ENCODE results near the gene ATP6V0A1. TPM values are rescaled to one million over a fixed set of nuclear protein-coding genes. Genes with fewer than 3 reads are reported as not detected.

ATP6V0A1 gene
- total RNA-seq, 1 experiment from 2014 or later: 55.2 TPM

- H3K27me3 Mint-ChIP-seq (ENCODE audit: low read depth): no peaks in the 10 kb centered on the region
- H3K27ac Mint-ChIP-seq: no peak overlapping the region; the same call in 1 of the 2 replicates
- ChIA-PET POLR2A (no interaction called here), CTCF (interaction anchor here (1.3 to 1.6 kb wide), 2 partner anchors 14 to 15 kb away, joined by 4 to 7 read pairs; no protein-coding TSS in a partner anchor)
- H3K36me3 Mint-ChIP-seq: peaks cover 7% of the 10 kb centered on the region
- H3K4me3 Mint-ChIP-seq: peak overlapping the region; percentile 88
- H3K4me1 Mint-ChIP-seq: peaks cover 22% of the 10 kb centered on the region
- ATAC-seq (no peak), DNase-seq (ENCODE audit: low spot score) (no peak)
- TF ChIP-seq ZNF121 (CRISPR knock-in tag; IDR thresholded peaks at IDR 0.05) (no peak), CBFB (CRISPR knock-in tag; IDR thresholded peaks at IDR 0.05; ENCODE audit: low read depth) (no peak), PRRX2 (CRISPR knock-in tag; IDR thresholded peaks at IDR 0.05) (no peak), USF1 (CRISPR knock-in tag; IDR thresholded peaks at IDR 0.05) (no peak), TEAD4 (CRISPR knock-in tag; IDR thresholded peaks at IDR 0.05) (no peak), ESRRA (CRISPR knock-in tag; IDR thresholded peaks at IDR 0.05; ENCODE audit: borderline replicate concordance) (no peak), TP53 (CRISPR knock-in tag; IDR thresholded peaks at IDR 0.05) (no peak), ZNF263 (CRISPR knock-in tag; IDR thresholded peaks at IDR 0.05; ENCODE audit: low read depth) (no peak), CREB1 (CRISPR knock-in tag; IDR thresholded peaks at IDR 0.05) (no peak), ZBTB21 (CRISPR knock-in tag; IDR thresholded peaks at IDR 0.05; ENCODE audit: borderline replicate concordance) (no peak), OVOL2 (CRISPR knock-in tag; IDR thresholded peaks at IDR 0.05; ENCODE audit: borderline replicate concordance) (no peak), ZNF219 (CRISPR knock-in tag; IDR thresholded peaks at IDR 0.05; ENCODE audit: borderline replicate concordance) (no peak), E2F5 (CRISPR knock-in tag; IDR thresholded peaks at IDR 0.05) (no peak), ZMAT4 (CRISPR knock-in tag; IDR thresholded peaks at IDR 0.05) (no peak), MLX (CRISPR knock-in tag; IDR thresholded peaks at IDR 0.05) (no peak)
- H3K9me3 Mint-ChIP-seq: no peaks in the 10 kb centered on the region
These were observed 105.3 kb downstream of the ATP6V0A1 start for GRCh38 chr17:42563950-42564349.

GRCh38 chr17:42564815-42565522, 106.3 kb downstream of the ATP6V0A1 start:
- H3K36me3 Mint-ChIP-seq: peaks cover 17% of the 10 kb centered on the region
- H3K27me3 Mint-ChIP-seq (ENCODE audit: low read depth): no peaks in the 10 kb centered on the region
- ChIA-PET CTCF (interaction anchor here (1.3 kb wide), 1 partner anchor 13 kb away, joined by 7 read pairs; no protein-coding TSS in a partner anchor), POLR2A (no interaction called here)
- no peak overlapping the region for H3K27ac Mint-ChIP-seq
- TF ChIP-seq FOXK1 (CRISPR knock-in tag; IDR thresholded peaks at IDR 0.05): no peak
- TF ChIP-seq TCF7 (CRISPR knock-in tag; IDR thresholded peaks at IDR 0.05; ENCODE audit: low read depth): no peak
- TF ChIP-seq GABPB1 (CRISPR knock-in tag; IDR thresholded peaks at IDR 0.05): 0 out of 2 replicates have a peak, but pooled peaks have one; percentile 26
- ATAC-seq: no peak
- no peaks in the 10 kb centered on the region for H3K9me3 Mint-ChIP-seq
- H3K4me1 Mint-ChIP-seq: peaks cover 22% of the 10 kb centered on the region
- H3K4me3 Mint-ChIP-seq: no peak overlapping the region
- DNase-seq (ENCODE audit: low spot score): no peak

- peaks cover 22% of the 10 kb centered on the region for H3K4me1 Mint-ChIP-seq
- no peaks in the 10 kb centered on the region for H3K9me3 Mint-ChIP-seq
- ChIA-PET POLR2A (interaction anchor here (0.6 kb wide), 1 partner anchor 83 kb away, joined by 3 read pairs; no protein-coding TSS in a partner anchor), CTCF (interaction anchor here (1.1 to 3.4 kb wide), 2 partner anchors 12 to 38 kb away, joined by 3 to 30 read pairs; partner anchors contain the start of gene PSMC3IP)
- peaks cover 18% of the 10 kb centered on the region for H3K36me3 Mint-ChIP-seq
- no peaks in the 10 kb centered on the region for H3K27me3 Mint-ChIP-seq (ENCODE audit: low read depth)
- no peak overlapping the region for H3K27ac Mint-ChIP-seq
- TF ChIP-seq AR (CRISPR knock-in tag; IDR thresholded peaks at IDR 0.05) (no peak), ZNF281 (CRISPR knock-in tag; IDR thresholded peaks at IDR 0.05) (no peak), CBFB (CRISPR knock-in tag; IDR thresholded peaks at IDR 0.05; ENCODE audit: low read depth) (no peak), ZNF416 (CRISPR knock-in tag; IDR thresholded peaks at IDR 0.05) (no peak)
- peak overlapping the region; percentile 94 for H3K4me3 Mint-ChIP-seq
- ATAC-seq (no peak), DNase-seq (ENCODE audit: low spot score) (no peak)
These were observed 107.0 kb downstream of the ATP6V0A1 start for GRCh38 chr17:42565523-42566214.
